GM12892 (cell line): ENCODE measurements around the gene KEL.

Source experiments
- POLR2A ChIP-seq: IDR thresholded peaks from 2 replicates; pipeline ENCODE4 v1.6.1; 2011; ENCODE audit warnings: low read depth, low read length, control low read depth
- POLR2AphosphoS5 ChIP-seq: IDR thresholded peaks from 2 replicates; pipeline ENCODE4 v1.6.1; 2011; ENCODE audit warnings: low read depth, low read length, control low read depth
- TAF1 ChIP-seq: IDR thresholded peaks from 2 replicates; pipeline ENCODE4 v1.6.1; 2011; ENCODE audit warnings: low read depth, mild to moderate bottlenecking, control low read depth, low read length, borderline replicate concordance

GRCh38 chr7:142968229-142968628 is 6.1 kb upstream of the KEL start:
- TF ChIP-seq POLR2AphosphoS5 (no peak), POLR2A (no peak), TAF1 (no peak)
